HepG2 (cell line): ENCODE measurements around the gene HYOU1. TPM values are rescaled to one million over a fixed set of nuclear protein-coding genes. Genes with fewer than 3 reads are reported as not detected.

Source experiments
- ARID4A ChIP-seq: sonication (generic); formaldehyde crosslinking; IDR thresholded peaks from 2 replicates; pipeline ENCODE4 v1.5.0; 2020; ENCODE audit warnings: mild to moderate bottlenecking, missing genetic modification reagents, borderline replicate concordance
- FOXC1 ChIP-seq: sonication (generic); formaldehyde crosslinking; IDR thresholded peaks from 2 replicates; pipeline ENCODE4 v1.8.0; 2022; ENCODE audit warnings: mild to moderate bottlenecking, missing genetic modification reagents, borderline replicate concordance
- HNRNPUL1 ChIP-seq: fragments of 200-400 bp; formaldehyde crosslinking; IDR thresholded peaks from 2 replicates; pipeline ENCODE4 v1.6.1; 2017; ENCODE audit warnings: low read depth, mild to moderate bottlenecking, low read length, moderate library complexity
- HOXA3 ChIP-seq: sonication (generic); formaldehyde crosslinking; IDR thresholded peaks from 2 replicates; pipeline ENCODE4 v1.5.0; 2020; ENCODE audit warnings: missing genetic modification reagents
- MBD4 ChIP-seq: IDR thresholded peaks from 2 replicates; pipeline ENCODE4 v1.6.1; 2012; ENCODE audit warnings: low read length, inconsistent platforms, borderline replicate concordance
- MTF2 ChIP-seq: sonication (generic); formaldehyde crosslinking; IDR thresholded peaks from 2 replicates; pipeline ENCODE4 v1.5.0; 2020; ENCODE audit warnings: missing genetic modification reagents, borderline replicate concordance
- RXRA ChIP-seq: sonication (generic); formaldehyde crosslinking; IDR thresholded peaks from 2 replicates; pipeline ENCODE4 v1.5.1; 2020; ENCODE audit warnings: missing genetic modification reagents
- SIN3B ChIP-seq: fragments of 150-350 bp; IDR thresholded peaks from 2 replicates; pipeline ENCODE4 v1.6.1; 2014; ENCODE audit warnings: low read length
- SMYD3 ChIP-seq: sonication (generic); formaldehyde crosslinking; IDR thresholded peaks from 2 replicates; pipeline ENCODE4 v1.8.1; 2023; ENCODE audit warnings: mild to moderate bottlenecking, missing genetic modification reagents
- SNAI1 ChIP-seq: sonication (generic); formaldehyde crosslinking; IDR thresholded peaks from 2 replicates; pipeline ENCODE4 v1.5.0; 2020; ENCODE audit warnings: mild to moderate bottlenecking, missing genetic modification reagents, borderline replicate concordance
- U2AF2 ChIP-seq: fragments of 200-400 bp; formaldehyde crosslinking; IDR thresholded peaks from 2 replicates; pipeline ENCODE4 v1.6.1; 2017; ENCODE audit warnings: low read depth, mild to moderate bottlenecking, low read length
- ZFP41 ChIP-seq: sonication (generic); formaldehyde crosslinking; IDR thresholded peaks from 2 replicates; pipeline ENCODE4 v1.4.0; 2020; ENCODE audit warnings: mild to moderate bottlenecking, missing genetic modification reagents, borderline replicate concordance
- ZKSCAN8 ChIP-seq: IDR thresholded peaks from 2 replicates; pipeline ENCODE4 v1.6.1; 2016; ENCODE audit warnings: borderline replicate concordance, missing genetic modification reagents, missing compliant biosample characterization
- ZNF160 ChIP-seq: sonication (generic); formaldehyde crosslinking; IDR thresholded peaks from 2 replicates; pipeline ENCODE4 v1.8.0; 2022; ENCODE audit warnings: mild to moderate bottlenecking, inconsistent platforms, missing genetic modification reagents
- ZNF552 ChIP-seq: sonication (generic); formaldehyde crosslinking; IDR thresholded peaks from 2 replicates; pipeline ENCODE4 v1.9.0; 2022; ENCODE audit warnings: missing genetic modification reagents, mild to moderate bottlenecking, borderline replicate concordance
- ZNF790 ChIP-seq: sonication (generic); formaldehyde crosslinking; IDR thresholded peaks from 2 replicates; pipeline ENCODE4 v1.8.0; 2022; ENCODE audit warnings: missing genetic modification reagents, mild to moderate bottlenecking, borderline replicate concordance
- polyA plus RNA-seq, 8 experiments: library from polyadenylated mRNA; depleted of rRNA in 3 of 8; stranded (reverse) in 7 of 8; unstranded in 1 of 8; fragments of >200 nt; fragmentation: Illumina TruSeq in 4 of 8; extraction: Trizol in 4 of 8; gene quantifications; 2 replicates each; pipeline versions ENCODE4 v1.2.1 to v1.2.3, GENCODE V29; 2011 to 2016; ENCODE audit warnings: low read depth in 4 of 8, missing spikeins in 1 of 8, mixed read lengths in 1 of 8; ENCODE audit not compliant: insufficient read depth in 1 of 8
- total RNA-seq, 5 experiments: library from RNA; depleted of rRNA; stranded (reverse); fragments of >200 nt; fragmentation: Illumina TruSeq; extraction: Trizol; gene quantifications; 2 replicates each; pipeline ENCODE4 v1.2.3, GENCODE V29; 2016; ENCODE audit warnings: low read depth in 1 of 5
- TF ChIP-seq, protein P1 (sequence below): IDR thresholded peaks from 2 replicates; pipeline ENCODE4 v1.6.1; 2016; ENCODE audit warnings: missing compliant biosample characterization, missing genetic modification reagents, borderline replicate concordance
- TF ChIP-seq, protein P2 (sequence below): fragments of 450-650 bp; IDR thresholded peaks from 2 replicates; pipeline ENCODE4 v1.6.1; 2017; ENCODE audit warnings: mild to moderate bottlenecking
- TF ChIP-seq, protein P3 (sequence below): sonication (generic); formaldehyde crosslinking; conservative IDR thresholded peaks from 2 replicates; pipeline ENCODE4 v1.8.1; 2023; ENCODE audit warnings: missing genetic modification reagents

Gene HYOU1
- total and polyA plus RNA-seq, 2 of the 13 experiments (the other 11 are each of a cell fraction or from before 2014, with no cell fraction given) = 127 to 155 TPM

DNA sequence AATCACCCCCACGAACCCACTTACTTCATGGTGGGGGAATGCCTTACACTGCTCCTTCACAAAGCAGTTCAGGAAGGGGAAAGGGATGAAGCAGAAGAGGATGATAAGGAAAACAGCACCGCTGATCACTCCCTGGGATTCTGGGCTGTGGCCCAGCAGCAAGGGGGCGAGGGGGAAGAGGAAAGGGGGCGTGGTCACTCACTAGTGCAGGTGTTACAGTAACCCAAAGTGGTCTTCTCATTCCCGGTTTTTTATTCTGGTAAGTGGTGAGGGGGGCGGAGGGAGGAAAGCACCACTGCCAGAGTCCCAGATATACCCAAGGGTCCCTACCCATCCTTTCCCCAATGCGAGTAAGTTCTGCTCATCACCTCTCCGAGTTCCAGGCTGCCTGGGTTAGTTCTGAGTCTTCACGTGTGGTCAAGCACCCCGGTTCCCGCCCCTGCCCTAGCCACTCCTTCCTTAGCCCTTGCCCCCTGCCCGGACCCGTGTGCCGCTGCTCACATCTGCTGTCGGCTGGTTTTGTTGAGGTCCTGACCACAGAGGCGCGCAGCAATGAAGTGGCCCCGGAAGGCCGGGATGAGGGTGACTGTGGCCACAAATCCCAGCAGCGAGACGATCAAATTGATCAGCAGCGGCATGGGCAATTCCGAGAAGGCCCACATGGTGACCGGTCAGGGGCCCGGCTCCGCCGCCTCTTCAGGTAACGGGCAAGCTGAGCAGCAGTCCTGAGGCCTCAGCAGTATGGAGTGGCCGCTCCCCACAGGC is 44.2 kb upstream of the HYOU1 start (continued):
- TF ChIP-seq ZNF160 (no peak), ZNF790 (0 out of 2 replicates have a peak, but pooled peaks have one; percentile 27), U2AF2 (no peak), ZNF552 (CRISPR knock-in tag) (0 out of 2 replicates have a peak, but pooled peaks have one; percentile 40), ZFP41 (no peak), FOXC1 (CRISPR knock-in tag) (no peak), ZKSCAN8 (no peak), MTF2 (no peak), SMYD3 (CRISPR knock-in tag) (no peak), HNRNPUL1 (no peak), RXRA (CRISPR knock-in tag) (peak; percentile 30; the same call in 1 of the 2 replicates), ARID4A (CRISPR knock-in tag) (no peak), SNAI1 (no peak), SIN3B (no peak), MBD4 (no peak), HOXA3 (CRISPR knock-in tag) (no peak)
- TF ChIP-seq, protein P1, sequence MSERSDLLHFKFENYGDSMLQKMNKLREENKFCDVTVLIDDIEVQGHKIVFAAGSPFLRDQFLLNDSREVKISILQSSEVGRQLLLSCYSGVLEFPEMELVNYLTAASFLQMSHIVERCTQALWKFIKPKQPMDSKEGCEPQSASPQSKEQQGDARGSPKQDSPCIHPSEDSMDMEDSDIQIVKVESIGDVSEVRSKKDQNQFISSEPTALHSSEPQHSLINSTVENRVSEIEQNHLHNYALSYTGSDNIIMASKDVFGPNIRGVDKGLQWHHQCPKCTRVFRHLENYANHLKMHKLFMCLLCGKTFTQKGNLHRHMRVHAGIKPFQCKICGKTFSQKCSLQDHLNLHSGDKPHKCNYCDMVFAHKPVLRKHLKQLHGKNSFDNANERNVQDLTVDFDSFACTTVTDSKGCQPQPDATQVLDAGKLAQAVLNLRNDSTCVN = 0 out of 2 replicates have a peak, but pooled peaks have one; percentile 31
- TF ChIP-seq, protein P2, sequence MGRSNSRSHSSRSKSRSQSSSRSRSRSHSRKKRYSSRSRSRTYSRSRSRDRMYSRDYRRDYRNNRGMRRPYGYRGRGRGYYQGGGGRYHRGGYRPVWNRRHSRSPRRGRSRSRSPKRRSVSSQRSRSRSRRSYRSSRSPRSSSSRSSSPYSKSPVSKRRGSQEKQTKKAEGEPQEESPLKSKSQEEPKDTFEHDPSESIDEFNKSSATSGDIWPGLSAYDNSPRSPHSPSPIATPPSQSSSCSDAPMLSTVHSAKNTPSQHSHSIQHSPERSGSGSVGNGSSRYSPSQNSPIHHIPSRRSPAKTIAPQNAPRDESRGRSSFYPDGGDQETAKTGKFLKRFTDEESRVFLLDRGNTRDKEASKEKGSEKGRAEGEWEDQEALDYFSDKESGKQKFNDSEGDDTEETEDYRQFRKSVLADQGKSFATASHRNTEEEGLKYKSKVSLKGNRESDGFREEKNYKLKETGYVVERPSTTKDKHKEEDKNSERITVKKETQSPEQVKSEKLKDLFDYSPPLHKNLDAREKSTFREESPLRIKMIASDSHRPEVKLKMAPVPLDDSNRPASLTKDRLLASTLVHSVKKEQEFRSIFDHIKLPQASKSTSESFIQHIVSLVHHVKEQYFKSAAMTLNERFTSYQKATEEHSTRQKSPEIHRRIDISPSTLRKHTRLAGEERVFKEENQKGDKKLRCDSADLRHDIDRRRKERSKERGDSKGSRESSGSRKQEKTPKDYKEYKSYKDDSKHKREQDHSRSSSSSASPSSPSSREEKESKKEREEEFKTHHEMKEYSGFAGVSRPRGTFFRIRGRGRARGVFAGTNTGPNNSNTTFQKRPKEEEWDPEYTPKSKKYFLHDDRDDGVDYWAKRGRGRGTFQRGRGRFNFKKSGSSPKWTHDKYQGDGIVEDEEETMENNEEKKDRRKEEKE = no peak
- TF ChIP-seq, protein P3, sequence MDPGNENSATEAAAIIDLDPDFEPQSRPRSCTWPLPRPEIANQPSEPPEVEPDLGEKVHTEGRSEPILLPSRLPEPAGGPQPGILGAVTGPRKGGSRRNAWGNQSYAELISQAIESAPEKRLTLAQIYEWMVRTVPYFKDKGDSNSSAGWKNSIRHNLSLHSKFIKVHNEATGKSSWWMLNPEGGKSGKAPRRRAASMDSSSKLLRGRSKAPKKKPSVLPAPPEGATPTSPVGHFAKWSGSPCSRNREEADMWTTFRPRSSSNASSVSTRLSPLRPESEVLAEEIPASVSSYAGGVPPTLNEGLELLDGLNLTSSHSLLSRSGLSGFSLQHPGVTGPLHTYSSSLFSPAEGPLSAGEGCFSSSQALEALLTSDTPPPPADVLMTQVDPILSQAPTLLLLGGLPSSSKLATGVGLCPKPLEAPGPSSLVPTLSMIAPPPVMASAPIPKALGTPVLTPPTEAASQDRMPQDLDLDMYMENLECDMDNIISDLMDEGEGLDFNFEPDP (CRISPR knock-in tag) = no peak
